ENCODE data around the gene ZNF33A. TPM values are rescaled to one million over a fixed set of nuclear protein-coding genes. Genes with fewer than 3 reads are reported as not detected.
A peak's percentile ranks its signal among the peaks of the same experiment; 100 is the strongest.

ZNF33A gene
- total and polyA plus RNA-seq, 10 of the 15 experiments (the other 5 are each of a cell fraction or from before 2014, with no cell fraction given): 9.8 to 29.9 (median 18.3) TPM

DNA sequence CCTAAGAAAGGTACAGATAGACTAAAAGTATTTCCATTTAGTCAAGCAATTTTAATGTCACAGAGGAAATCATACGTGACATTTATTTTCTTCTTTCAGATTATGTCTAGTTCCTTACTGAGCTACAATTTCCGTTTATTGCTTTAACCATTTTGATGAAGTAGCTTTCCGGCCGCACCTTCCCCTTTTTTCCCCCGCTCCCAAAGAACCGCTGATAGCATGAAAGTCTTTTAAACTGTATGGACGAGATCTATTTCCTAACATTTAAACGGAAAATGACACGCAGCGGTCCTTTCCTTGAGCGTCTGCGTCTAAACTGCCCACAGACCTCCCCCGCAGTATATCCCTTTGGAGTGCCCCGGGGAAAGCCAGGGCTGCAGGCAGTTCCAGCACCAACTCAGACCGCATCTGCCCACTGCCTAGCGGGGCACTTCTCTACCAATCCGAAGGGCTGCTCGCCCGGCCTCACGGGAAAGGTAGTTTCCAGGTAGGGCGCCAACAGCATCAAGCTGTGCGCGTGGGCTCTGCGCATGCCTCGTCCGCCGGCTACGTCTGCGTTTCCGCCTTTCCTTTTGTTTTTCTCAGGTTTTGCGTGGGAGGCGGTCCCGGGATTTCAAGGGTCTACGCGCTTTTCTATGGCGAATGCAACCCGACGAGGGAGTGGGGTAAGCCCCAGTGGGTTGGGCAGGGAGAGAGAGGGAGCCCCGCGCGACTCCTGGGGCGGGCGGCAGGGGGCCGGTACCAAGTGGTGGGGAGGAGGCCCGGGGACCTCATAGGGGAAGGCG lies at the start of gene ZNF33A (continued):
- 0 out of 2 replicates have a peak, but pooled peaks have one; percentile 11 for TF ChIP-seq MEF2A (IDR thresholded peaks at IDR 0.05; ENCODE audit: insufficient read depth, low read depth, low read length)
- TF ChIP-seq NR2F1 (conservative IDR thresholded peaks at IDR 0.05): 0 out of 2 replicates have a peak, but pooled peaks have one; percentile 11
- TF ChIP-seq BHLHE40 (IDR thresholded peaks at IDR 0.05; ENCODE audit: borderline replicate concordance in 1 of 2, low read depth in 2 of 2, low read length in 1 of 2): peak; percentile 19; a peak in 1 of 4 replicates
- TF ChIP-seq TCF3 (IDR thresholded peaks at IDR 0.05; ENCODE audit: borderline replicate concordance, insufficient read depth, low read depth, low read length): no peak
- peak; percentile 60 for TF ChIP-seq PML (IDR thresholded peaks at IDR 0.05; ENCODE audit: low read length)
- peak; percentile 84 for TF ChIP-seq NRF1 (conservative IDR thresholded peaks at IDR 0.05; ENCODE audit: low read depth, low read length)
- peak; percentile 77 for TF ChIP-seq CREB1 (IDR thresholded peaks at IDR 0.05; ENCODE audit: low read depth)
- no peak for TF ChIP-seq SMAD5 (IDR thresholded peaks at IDR 0.05; ENCODE audit: low read depth)
- TF ChIP-seq CREM (IDR thresholded peaks at IDR 0.05; ENCODE audit: low read depth): peak; percentile 38
- TF ChIP-seq MXI1 (IDR thresholded peaks at IDR 0.05; ENCODE audit: low read depth, low read length): peak; percentile 34; the same call in 1 of the 2 replicates
- peak; percentile 84; the same call in 1 of the 2 replicates for TF ChIP-seq STAT1 (conservative IDR thresholded peaks at IDR 0.05)
- TF ChIP-seq, protein P1, sequence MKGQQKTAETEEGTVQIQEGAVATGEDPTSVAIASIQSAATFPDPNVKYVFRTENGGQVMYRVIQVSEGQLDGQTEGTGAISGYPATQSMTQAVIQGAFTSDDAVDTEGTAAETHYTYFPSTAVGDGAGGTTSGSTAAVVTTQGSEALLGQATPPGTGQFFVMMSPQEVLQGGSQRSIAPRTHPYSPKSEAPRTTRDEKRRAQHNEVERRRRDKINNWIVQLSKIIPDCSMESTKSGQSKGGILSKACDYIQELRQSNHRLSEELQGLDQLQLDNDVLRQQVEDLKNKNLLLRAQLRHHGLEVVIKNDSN (IDR thresholded peaks at IDR 0.05; ENCODE audit: borderline replicate concordance, extremely low read length, insufficient read depth, low read depth, low read length): no peak
- TF ChIP-seq JUNB (IDR thresholded peaks at IDR 0.05): no peak
- peak; percentile 54; the same call in 1 of the 2 replicates for TF ChIP-seq MTA2 (IDR thresholded peaks at IDR 0.05; ENCODE audit: low read depth)
- TF ChIP-seq, protein P2, sequence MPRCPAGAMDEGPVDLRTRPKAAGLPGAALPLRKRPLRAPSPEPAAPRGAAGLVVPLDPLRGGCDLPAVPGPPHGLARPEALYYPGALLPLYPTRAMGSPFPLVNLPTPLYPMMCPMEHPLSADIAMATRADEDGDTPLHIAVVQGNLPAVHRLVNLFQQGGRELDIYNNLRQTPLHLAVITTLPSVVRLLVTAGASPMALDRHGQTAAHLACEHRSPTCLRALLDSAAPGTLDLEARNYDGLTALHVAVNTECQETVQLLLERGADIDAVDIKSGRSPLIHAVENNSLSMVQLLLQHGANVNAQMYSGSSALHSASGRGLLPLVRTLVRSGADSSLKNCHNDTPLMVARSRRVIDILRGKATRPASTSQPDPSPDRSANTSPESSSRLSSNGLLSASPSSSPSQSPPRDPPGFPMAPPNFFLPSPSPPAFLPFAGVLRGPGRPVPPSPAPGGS (IDR thresholded peaks at IDR 0.05; ENCODE audit: borderline replicate concordance, insufficient read depth, low read depth, low read length, poor library complexity, severe bottlenecking): no peak
- TF ChIP-seq, protein P3, sequence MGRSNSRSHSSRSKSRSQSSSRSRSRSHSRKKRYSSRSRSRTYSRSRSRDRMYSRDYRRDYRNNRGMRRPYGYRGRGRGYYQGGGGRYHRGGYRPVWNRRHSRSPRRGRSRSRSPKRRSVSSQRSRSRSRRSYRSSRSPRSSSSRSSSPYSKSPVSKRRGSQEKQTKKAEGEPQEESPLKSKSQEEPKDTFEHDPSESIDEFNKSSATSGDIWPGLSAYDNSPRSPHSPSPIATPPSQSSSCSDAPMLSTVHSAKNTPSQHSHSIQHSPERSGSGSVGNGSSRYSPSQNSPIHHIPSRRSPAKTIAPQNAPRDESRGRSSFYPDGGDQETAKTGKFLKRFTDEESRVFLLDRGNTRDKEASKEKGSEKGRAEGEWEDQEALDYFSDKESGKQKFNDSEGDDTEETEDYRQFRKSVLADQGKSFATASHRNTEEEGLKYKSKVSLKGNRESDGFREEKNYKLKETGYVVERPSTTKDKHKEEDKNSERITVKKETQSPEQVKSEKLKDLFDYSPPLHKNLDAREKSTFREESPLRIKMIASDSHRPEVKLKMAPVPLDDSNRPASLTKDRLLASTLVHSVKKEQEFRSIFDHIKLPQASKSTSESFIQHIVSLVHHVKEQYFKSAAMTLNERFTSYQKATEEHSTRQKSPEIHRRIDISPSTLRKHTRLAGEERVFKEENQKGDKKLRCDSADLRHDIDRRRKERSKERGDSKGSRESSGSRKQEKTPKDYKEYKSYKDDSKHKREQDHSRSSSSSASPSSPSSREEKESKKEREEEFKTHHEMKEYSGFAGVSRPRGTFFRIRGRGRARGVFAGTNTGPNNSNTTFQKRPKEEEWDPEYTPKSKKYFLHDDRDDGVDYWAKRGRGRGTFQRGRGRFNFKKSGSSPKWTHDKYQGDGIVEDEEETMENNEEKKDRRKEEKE (IDR thresholded peaks at IDR 0.05): no peak
- peak; percentile 42; the same call in 1 of the 2 replicates for TF ChIP-seq ZNF217 (IDR thresholded peaks at IDR 0.05)
- TF ChIP-seq, protein P4, sequence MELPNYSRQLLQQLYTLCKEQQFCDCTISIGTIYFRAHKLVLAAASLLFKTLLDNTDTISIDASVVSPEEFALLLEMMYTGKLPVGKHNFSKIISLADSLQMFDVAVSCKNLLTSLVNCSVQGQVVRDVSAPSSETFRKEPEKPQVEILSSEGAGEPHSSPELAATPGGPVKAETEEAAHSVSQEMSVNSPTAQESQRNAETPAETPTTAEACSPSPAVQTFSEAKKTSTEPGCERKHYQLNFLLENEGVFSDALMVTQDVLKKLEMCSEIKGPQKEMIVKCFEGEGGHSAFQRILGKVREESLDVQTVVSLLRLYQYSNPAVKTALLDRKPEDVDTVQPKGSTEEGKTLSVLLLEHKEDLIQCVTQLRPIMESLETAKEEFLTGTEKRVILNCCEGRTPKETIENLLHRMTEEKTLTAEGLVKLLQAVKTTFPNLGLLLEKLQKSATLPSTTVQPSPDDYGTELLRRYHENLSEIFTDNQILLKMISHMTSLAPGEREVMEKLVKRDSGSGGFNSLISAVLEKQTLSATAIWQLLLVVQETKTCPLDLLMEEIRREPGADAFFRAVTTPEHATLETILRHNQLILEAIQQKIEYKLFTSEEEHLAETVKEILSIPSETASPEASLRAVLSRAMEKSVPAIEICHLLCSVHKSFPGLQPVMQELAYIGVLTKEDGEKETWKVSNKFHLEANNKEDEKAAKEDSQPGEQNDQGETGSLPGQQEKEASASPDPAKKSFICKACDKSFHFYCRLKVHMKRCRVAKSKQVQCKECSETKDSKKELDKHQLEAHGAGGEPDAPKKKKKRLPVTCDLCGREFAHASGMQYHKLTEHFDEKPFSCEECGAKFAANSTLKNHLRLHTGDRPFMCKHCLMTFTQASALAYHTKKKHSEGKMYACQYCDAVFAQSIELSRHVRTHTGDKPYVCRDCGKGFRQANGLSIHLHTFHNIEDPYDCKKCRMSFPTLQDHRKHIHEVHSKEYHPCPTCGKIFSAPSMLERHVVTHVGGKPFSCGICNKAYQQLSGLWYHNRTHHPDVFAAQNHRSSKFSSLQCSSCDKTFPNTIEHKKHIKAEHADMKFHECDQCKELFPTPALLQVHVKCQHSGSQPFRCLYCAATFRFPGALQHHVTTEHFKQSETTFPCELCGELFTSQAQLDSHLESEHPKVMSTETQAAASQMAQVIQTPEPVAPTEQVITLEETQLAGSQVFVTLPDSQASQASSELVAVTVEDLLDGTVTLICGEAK (IDR thresholded peaks at IDR 0.05; ENCODE audit: borderline replicate concordance): 0 out of 2 replicates have a peak, but pooled peaks have one; percentile 38
- 0 out of 2 replicates have a peak, but pooled peaks have one; percentile 21 for TF ChIP-seq RFX5 (IDR thresholded peaks at IDR 0.05; ENCODE audit: low read depth, low read length)
- no peak for TF ChIP-seq ZBED1 (IDR thresholded peaks at IDR 0.05; ENCODE audit: borderline replicate concordance)
